Body of pancreas (tissue), 4 donors: ENCODE results near the gene TNFRSF17. TPM values are rescaled to one million over a fixed set of nuclear protein-coding genes. Genes with fewer than 3 reads are reported as not detected.

Source experiments
- ATAC-seq: fragments of 150-250 bp; one replicate; pipeline ENCODE4 v1.9.1; 2016
- DNase-seq, 4 donors: peaks; one replicate each; pipeline ENCODE4 v3.0.0-alpha.2; 2019
- H3K27ac ChIP-seq, 4 donors: fragments of 200-600 bp; sonication (generic); 1 replicate in 3 of 4; 2 replicates in 1 of 4; pipeline versions ENCODE4 v1.5.1 to v1.6.1; 2016 to 2019; ENCODE audit warnings: mild to moderate bottlenecking in 1 of 4, mixed read lengths in 1 of 4, moderate library complexity in 1 of 4
- H3K27me3 ChIP-seq, 2 donors: fragments of 200-600 bp; sonication (generic); one replicate each; pipeline ENCODE4 v1.6.0; 2016; ENCODE audit warnings: mild to moderate bottlenecking in 1 of 2
- H3K36me3 ChIP-seq, 2 donors: fragments of 200-600 bp; sonication (generic); replicated peaks in 1 of 2; 2 replicates each; pipeline ENCODE4 v1.5.1; 2016; ENCODE audit warnings: low read depth in 2 of 2; ENCODE audit not compliant: insufficient read depth in 1 of 2
- H3K4me1 ChIP-seq: fragments of 200-600 bp; sonication (generic); one replicate; pipeline ENCODE4 v1.6.0; 2016
- H3K4me3 ChIP-seq, 2 donors: fragments of 200-600 bp; sonication (generic); 1 replicate in 1 of 2; 2 replicates in 1 of 2; pipeline ENCODE4 v1.5.1; 2016 to 2019
- H3K9me3 ChIP-seq, 3 donors: fragments of 200-600 bp; sonication (generic); 1 replicate in 2 of 3; 2 replicates in 1 of 3; pipeline ENCODE4 v1.5.1; 2016
- POLR2A ChIP-seq, 3 donors: fragments of 450-650 bp; IDR thresholded peaks; one replicate each; pipeline ENCODE4 v1.6.1; 2016; ENCODE audit warnings: antibody characterized with exemption in 3 of 3, mild to moderate bottlenecking in 2 of 3
- WGBS, 2 donors: methylation state at CpG; one replicate each; pipeline ENCODE4 v1.1.5; 2017; 5-methylcytosine and 5-hydroxymethylcytosine counted together
- intact Hi-C: fragments of 100-400 bp; cut with DNase I; formaldehyde crosslinking; loops from one replicate; pipeline ENCODE4 v1.15.1; 2023
- total RNA-seq, 2 donors: library from RNA; depleted of rRNA; stranded (reverse); fragments of >200 nt; gene quantifications; one replicate each; pipeline ENCODE4 v1.1.0, GENCODE V29; 2016
- TF ChIP-seq, protein P1 (sequence below), 7 experiments: fragments of 450-650 bp in 4 of 7; fragments of 200-600 bp in 3 of 7; sonication (generic) in 3 of 7; IDR thresholded peaks; one replicate each; pipeline ENCODE4 v1.5.1; 2016 to 2019; ENCODE audit warnings: antibody characterized with exemption in 7 of 7

TNFRSF17 gene
- total RNA-seq, 2 donors from 2014 or later, result not detected

GRCh38 chr16:11990702-11991390 lies 25.8 kb downstream of the TNFRSF17 start:
- Histone ChIP-seq H3K27me3 (no peaks in the 10 kb centered on the region), H3K27ac (no peak overlapping the region), H3K4me3 (no peak overlapping the region), H3K9me3 (no peaks in the 10 kb centered on the region), H3K4me1 (no peaks in the 10 kb centered on the region), H3K36me3 (no peaks in the 10 kb centered on the region)
- TF ChIP-seq, protein P1, sequence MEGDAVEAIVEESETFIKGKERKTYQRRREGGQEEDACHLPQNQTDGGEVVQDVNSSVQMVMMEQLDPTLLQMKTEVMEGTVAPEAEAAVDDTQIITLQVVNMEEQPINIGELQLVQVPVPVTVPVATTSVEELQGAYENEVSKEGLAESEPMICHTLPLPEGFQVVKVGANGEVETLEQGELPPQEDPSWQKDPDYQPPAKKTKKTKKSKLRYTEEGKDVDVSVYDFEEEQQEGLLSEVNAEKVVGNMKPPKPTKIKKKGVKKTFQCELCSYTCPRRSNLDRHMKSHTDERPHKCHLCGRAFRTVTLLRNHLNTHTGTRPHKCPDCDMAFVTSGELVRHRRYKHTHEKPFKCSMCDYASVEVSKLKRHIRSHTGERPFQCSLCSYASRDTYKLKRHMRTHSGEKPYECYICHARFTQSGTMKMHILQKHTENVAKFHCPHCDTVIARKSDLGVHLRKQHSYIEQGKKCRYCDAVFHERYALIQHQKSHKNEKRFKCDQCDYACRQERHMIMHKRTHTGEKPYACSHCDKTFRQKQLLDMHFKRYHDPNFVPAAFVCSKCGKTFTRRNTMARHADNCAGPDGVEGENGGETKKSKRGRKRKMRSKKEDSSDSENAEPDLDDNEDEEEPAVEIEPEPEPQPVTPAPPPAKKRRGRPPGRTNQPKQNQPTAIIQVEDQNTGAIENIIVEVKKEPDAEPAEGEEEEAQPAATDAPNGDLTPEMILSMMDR (IDR thresholded peaks at IDR 0.05), result no peak
- TF ChIP-seq POLR2A (IDR thresholded peaks at IDR 0.05), result no peak
- 83 to 85% methylated on average over 11 of the region's 11 CpGs for WGBS, 2 donors
- intact Hi-C loops, result no loop called here
- ATAC-seq (no peak), DNase-seq (no peak)

GRCh38 chr16:11992008-11992584 lies 27.1 kb downstream of the TNFRSF17 start:
- no peaks in the 10 kb centered on the region for H3K9me3 ChIP-seq
- H3K27ac ChIP-seq, result no peak overlapping the region
- TF ChIP-seq, protein P1 (IDR thresholded peaks at IDR 0.05), result no peak
- TF ChIP-seq POLR2A (IDR thresholded peaks at IDR 0.05), result no peak
- 66 to 85% methylated on average over 2 to 3 of the region's 3 CpGs for WGBS, 2 donors
- ATAC-seq (no peak), DNase-seq (no peak)
- H3K36me3 ChIP-seq, result no peaks in the 10 kb centered on the region
- no peaks in the 10 kb centered on the region for H3K27me3 ChIP-seq
- H3K4me3 ChIP-seq, result no peak overlapping the region
- no peaks in the 10 kb centered on the region for H3K4me1 ChIP-seq
- intact Hi-C loops, result no loop called here

DNA sequence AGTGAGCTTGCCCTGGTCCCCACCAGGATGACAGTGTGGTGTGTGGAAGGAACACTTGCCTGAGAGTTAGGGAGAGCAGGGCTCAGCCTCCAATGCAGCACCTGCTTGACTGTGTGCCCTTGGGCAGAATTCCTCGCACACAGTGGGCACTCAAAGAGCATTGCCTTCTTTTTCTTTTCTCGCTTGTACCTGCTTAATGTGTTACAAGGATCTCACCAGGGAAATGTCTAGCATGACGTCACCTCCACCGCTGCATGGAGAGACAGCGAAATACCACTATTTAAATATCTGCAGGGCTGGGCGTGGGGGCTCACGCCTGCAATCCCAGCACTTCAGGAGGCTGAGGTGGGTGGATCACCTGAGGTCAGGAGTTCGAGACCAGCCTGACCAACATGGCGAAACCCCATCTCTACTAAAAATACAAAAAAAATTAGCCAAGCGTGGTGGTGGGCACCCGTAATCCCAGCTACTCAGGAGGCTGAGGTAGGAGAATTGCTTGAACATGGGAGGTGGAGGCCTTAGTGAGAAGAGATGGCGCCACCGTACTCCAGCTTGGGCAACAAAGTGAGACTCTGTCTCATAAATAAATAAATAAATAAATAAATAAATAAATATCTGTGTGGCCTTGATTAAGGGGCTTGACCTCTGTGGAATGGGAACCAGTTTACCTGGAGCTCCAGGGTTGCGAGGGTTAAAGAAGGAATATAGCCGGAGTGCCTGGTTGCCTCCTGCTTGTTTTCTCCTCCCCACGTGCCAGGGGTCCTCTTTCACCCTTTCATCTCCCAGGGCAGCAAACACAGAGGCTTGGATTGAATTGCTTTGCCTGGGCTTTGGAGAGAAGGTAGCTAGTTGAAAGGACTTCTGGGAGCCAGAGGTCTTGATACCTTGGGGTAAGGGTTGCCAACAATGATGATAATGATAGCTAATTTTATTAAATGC lies 27.8 kb downstream of the TNFRSF17 start:
- TF ChIP-seq, protein P1 (IDR thresholded peaks at IDR 0.05), result no peak
- no peak for TF ChIP-seq POLR2A (IDR thresholded peaks at IDR 0.05)
- WGBS, 2 donors, result 92 to 93% methylated on average over 13 to 16 of the region's 16 CpGs
- Histone ChIP-seq H3K4me3 (no peak overlapping the region), H3K36me3 (no peaks in the 10 kb centered on the region), H3K27me3 (no peaks in the 10 kb centered on the region), H3K4me1 (no peaks in the 10 kb centered on the region), H3K27ac (no peak overlapping the region), H3K9me3 (no peaks in the 10 kb centered on the region)
- intact Hi-C loops, result no loop called here
- ATAC-seq, result no peak
- no peak for DNase-seq

DNA sequence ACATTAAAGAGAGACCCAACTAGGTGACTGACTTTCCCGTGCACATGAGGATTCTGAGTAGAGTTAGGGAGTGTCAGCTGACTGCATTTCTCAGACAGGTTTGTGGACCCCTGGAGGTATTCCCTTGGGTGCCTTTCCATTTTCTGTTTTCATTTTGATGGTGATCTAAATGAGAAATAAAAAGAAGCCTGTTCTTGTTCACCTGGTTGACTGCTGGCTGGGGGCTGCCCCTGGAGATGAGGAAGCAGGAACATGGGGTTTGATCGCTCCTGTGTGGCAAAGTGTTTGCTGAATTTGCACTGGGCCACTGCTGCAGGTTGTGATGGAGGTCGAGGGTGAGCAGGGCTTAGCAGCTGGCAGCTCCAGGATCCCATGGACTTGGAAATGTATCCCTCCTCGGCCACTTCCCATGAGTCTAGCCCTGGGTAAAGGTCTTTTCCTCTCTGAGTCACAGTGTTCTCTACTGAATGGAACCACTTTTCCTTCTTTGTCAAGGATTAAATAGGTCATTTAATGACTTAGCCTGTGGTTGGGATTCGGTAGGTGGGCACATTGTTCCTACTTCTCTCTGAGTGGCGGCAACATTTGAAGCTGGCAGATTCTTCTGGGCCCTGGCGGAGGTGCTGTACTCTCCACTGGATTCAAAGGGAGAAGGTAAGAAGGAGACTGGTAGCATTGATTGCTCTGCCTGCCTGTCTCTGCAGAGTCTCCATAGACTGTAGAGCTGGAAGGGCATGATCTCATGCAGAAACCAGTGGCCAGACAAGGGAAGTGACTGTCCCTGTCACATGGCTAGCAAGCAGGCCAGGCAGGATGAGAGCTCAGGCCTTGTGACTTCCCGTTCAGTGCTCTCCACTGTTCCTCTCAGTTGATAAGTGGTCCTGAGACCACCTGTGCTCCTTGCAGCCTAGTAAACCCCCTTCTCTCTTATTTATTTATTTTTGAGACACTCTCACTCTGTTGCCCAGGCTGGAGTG lies 29.4 kb downstream of the TNFRSF17 start:
- Histone ChIP-seq H3K9me3 (no peaks in the 10 kb centered on the region), H3K4me1 (no peaks in the 10 kb centered on the region), H3K36me3 (no peaks in the 10 kb centered on the region), H3K27me3 (no peaks in the 10 kb centered on the region), H3K27ac (peak overlapping the region in 1 of 4 donors; percentile 50), H3K4me3 (no peak overlapping the region)
- TF ChIP-seq, protein P1 (IDR thresholded peaks at IDR 0.05), result no peak
- TF ChIP-seq POLR2A (IDR thresholded peaks at IDR 0.05), result no peak
- intact Hi-C loops, result no loop called here
- 79 to 87% methylated on average over 8 of the region's 8 CpGs for WGBS, 2 donors
- DNase-seq, result peak in 1 of 4 donors; percentile 62
- no peak for ATAC-seq
